Activated CD8-positive, alpha-beta memory T cell treated with anti-CD3 and anti-CD28 coated beads, Interleukin-2, amount 10 ng/mL, durations not matched to agents 7 days and 5 days (primary cell): ENCODE measurements around the gene PNMA6A. TPM values are rescaled to one million over a fixed set of nuclear protein-coding genes. Genes with fewer than 3 reads are reported as not detected.
"Not testable (repeated sequence)": the region's sequence is repeated elsewhere in the genome, so short reads cannot be mapped to it uniquely, and the experiment has no call there.

Source experiments
- ATAC-seq: fragments of 150-1000 bp; cut with Tn5 transposase; one replicate; pipeline ENCODE4 v1.10.0; 2021; ENCODE audit warnings: moderate library complexity
- CTCF ChIA-PET: fragments of 350-600 bp; sonication (Branson Sonifier 250); formaldehyde crosslinking; loops from one replicate; lab custom pipeline; 2021; ENCODE audit warnings: antibody characterized with exemption; lab: Charles Lee
- DNase-seq: peaks from one replicate; pipeline ENCODE4 v3.0.0-alpha.2; 2020
- H3K27ac Mint-ChIP-seq: one replicate; pipeline ENCODE4 v1.8.0; 2021; ENCODE audit warnings: mild to moderate bottlenecking, mixed read lengths
- H3K27me3 Mint-ChIP-seq: one replicate; pipeline ENCODE4 v1.8.0; 2021; ENCODE audit warnings: mixed read lengths
- H3K36me3 Mint-ChIP-seq: one replicate; pipeline ENCODE4 v1.8.0; 2021; ENCODE audit warnings: mild to moderate bottlenecking, mixed read lengths
- H3K4me1 Mint-ChIP-seq: one replicate; pipeline ENCODE4 v1.8.0; 2021; ENCODE audit warnings: mixed read lengths
- H3K4me3 Mint-ChIP-seq: one replicate; pipeline ENCODE4 v1.8.0; 2021; ENCODE audit warnings: mild to moderate bottlenecking, moderate library complexity, mixed read lengths
- H3K9me3 Mint-ChIP-seq: one replicate; pipeline ENCODE4 v1.8.0; 2022; ENCODE audit warnings: low read depth, mixed read lengths
- total RNA-seq, 2 experiments: library from RNA; stranded (reverse); gene quantifications; one replicate each; pipeline ENCODE4 v1.2.3, GENCODE V29; 2021

PNMA6A gene
- total RNA-seq, 2 experiments from 2014 or later: 0.35 to 0.45 TPM

GRCh38 chrX:153106092-153106801, 34.0 kb downstream of the PNMA6A start:
- H3K4me3 Mint-ChIP-seq, H3K36me3 Mint-ChIP-seq, H3K4me1 Mint-ChIP-seq, H3K27me3 Mint-ChIP-seq, DNase-seq, CTCF ChIA-PET: not testable (repeated sequence)
- H3K27ac Mint-ChIP-seq: peak overlapping the region; percentile 77
- H3K9me3 Mint-ChIP-seq: peaks cover 10% of the 10 kb centered on the region
- peak; percentile 39 for ATAC-seq

- H3K27me3 Mint-ChIP-seq, DNase-seq, CTCF ChIA-PET, H3K36me3 Mint-ChIP-seq, ATAC-seq, H3K9me3 Mint-ChIP-seq, H3K27ac Mint-ChIP-seq, H3K4me3 Mint-ChIP-seq, H3K4me1 Mint-ChIP-seq: not testable (repeated sequence)
Observed at GRCh38 chrX:153110735-153111134, 38.5 kb downstream of the PNMA6A start.

GRCh38 chrX:153113851-153114250, 41.6 kb downstream of the PNMA6A start:
- H3K9me3 Mint-ChIP-seq, ATAC-seq, H3K27me3 Mint-ChIP-seq, H3K4me3 Mint-ChIP-seq, CTCF ChIA-PET, H3K4me1 Mint-ChIP-seq, DNase-seq, H3K27ac Mint-ChIP-seq, H3K36me3 Mint-ChIP-seq: not testable (repeated sequence)

- H3K27me3 Mint-ChIP-seq, H3K36me3 Mint-ChIP-seq, DNase-seq, H3K4me1 Mint-ChIP-seq, H3K4me3 Mint-ChIP-seq, CTCF ChIA-PET, ATAC-seq, H3K9me3 Mint-ChIP-seq, H3K27ac Mint-ChIP-seq: not testable (repeated sequence)
Observed at GRCh38 chrX:153117754-153118153, 45.5 kb downstream of the PNMA6A start.

- H3K27me3 Mint-ChIP-seq, DNase-seq, CTCF ChIA-PET, H3K9me3 Mint-ChIP-seq, H3K4me1 Mint-ChIP-seq, H3K27ac Mint-ChIP-seq, H3K4me3 Mint-ChIP-seq, H3K36me3 Mint-ChIP-seq, ATAC-seq: not testable (repeated sequence)
Observed at GRCh38 chrX:153120230-153120629, 48.0 kb downstream of the PNMA6A start.

GRCh38 chrX:153123468-153123867, 51.2 kb downstream of the PNMA6A start:
- not testable (repeated sequence) for H3K4me3 Mint-ChIP-seq

More at GRCh38 chrX:153123468-153123867, 51.2 kb downstream of the PNMA6A start:
- CTCF ChIA-PET, H3K27me3 Mint-ChIP-seq, H3K4me1 Mint-ChIP-seq, H3K27ac Mint-ChIP-seq, H3K36me3 Mint-ChIP-seq, DNase-seq, ATAC-seq, H3K9me3 Mint-ChIP-seq: not testable (repeated sequence)

Other genes starting within 250 kb of the PNMA6A start
- 1 to 10 TPM; 5.9 to 8.7 TPM for gene CETN2, start 241.7 kb upstream of the PNMA6A start, total RNA-seq
- 10 to 100 TPM; 16.3 to 24.8 TPM for gene NSDHL, start 241.4 kb upstream of the PNMA6A start, total RNA-seq
- gene ZNF185, start 174.4 kb upstream of the PNMA6A start, total RNA-seq: under 1 TPM; 0.91 to 0.93 TPM
- under 1 TPM in 1 of 2 experiments, not detected in 1; 0.15 TPM for gene PNMA5, start 78.3 kb upstream of the PNMA6A start, total RNA-seq
- gene PNMA3, start 16.0 kb upstream of the PNMA6A start, total RNA-seq: 1 to 10 TPM; 1.0 to 2.2 TPM
- gene MAGEA1, start 106.8 kb downstream of the PNMA6A start, total RNA-seq: not detected
- gene PNMA6F, start 249.3 kb downstream of the PNMA6A start, total RNA-seq: not detected